ENCODE data around the gene SLFN12.
A peak's percentile ranks its signal among the peaks of the same experiment; 100 is the strongest.

DNA sequence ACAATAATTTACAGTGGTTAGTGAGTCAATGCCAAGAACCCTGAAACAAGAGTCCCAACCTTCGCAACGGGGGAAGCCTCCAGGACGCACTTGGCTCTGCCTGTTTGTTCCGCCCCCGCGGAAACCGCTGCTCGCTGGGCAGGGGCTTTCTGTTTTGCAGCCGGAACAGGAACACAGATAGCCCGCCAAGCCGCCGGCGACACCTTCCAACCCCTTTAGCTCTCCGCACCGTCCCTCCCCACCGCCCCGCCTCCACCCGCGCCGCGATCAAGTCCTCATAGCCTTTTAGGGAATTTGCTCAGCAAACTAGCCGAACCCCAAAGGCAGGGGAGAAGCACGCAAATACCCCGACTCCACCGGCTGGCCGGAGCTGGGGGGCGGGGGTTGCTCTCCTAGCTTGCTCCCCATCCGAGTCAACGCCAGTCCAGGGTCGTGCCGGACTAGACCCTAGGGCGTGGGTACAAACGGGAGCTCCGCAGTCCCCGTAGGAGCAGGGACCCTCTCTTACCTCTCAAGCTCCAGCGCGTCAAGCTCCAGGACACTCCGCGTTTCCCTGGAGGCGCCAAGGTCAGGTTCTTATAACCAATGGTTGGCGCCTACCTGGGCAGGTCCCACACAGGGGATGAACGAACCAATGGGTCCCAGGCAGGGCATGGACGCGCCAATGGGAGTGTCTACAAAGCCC is 16.1 kb upstream of the SLFN12 start, which contains the start of gene SLFN13:
- no peak for TF ChIP-seq CTCF (IDR thresholded peaks at IDR 0.05)
- TF ChIP-seq POLR2A (IDR thresholded peaks at IDR 0.05) = peak in 1 of 2 donors; percentile 76
